ENCODE measurements around the gene DNAI2. TPM values are rescaled to one million over a fixed set of nuclear protein-coding genes. Genes with fewer than 3 reads are reported as not detected.

The DNAI2 gene
- total RNA-seq, 6 experiments from 2014 or later = not detected

- peaks cover 26% of the 10 kb centered on the region for H3K9me3 Mint-ChIP-seq
- H3K36me3 Mint-ChIP-seq (ENCODE audit: low read depth) = peaks cover 9% of the 10 kb centered on the region; the same call in 1 of the 2 replicates
- no peak overlapping the region for H3K27ac Mint-ChIP-seq
- DNase-seq = no peak
- no peak for TF ChIP-seq CTCF (IDR thresholded peaks at IDR 0.05)
- no peaks in the 10 kb centered on the region for H3K4me1 Mint-ChIP-seq (ENCODE audit: low read depth)
- H3K27me3 Mint-ChIP-seq (ENCODE audit: insufficient read depth) = peaks cover 5% of the 10 kb centered on the region; the same call in 1 of the 2 replicates
- no peak overlapping the region for H3K4me3 Mint-ChIP-seq
Measured at GRCh38 chr17:74245871-74246270, 28.2 kb upstream of the DNAI2 start.

GRCh38 chr17:74249590-74250270, 24.3 kb upstream of the DNAI2 start:
- no peak for TF ChIP-seq CTCF (IDR thresholded peaks at IDR 0.05)
- Mint-ChIP-seq H3K4me3 (no peak overlapping the region), H3K36me3 (ENCODE audit: low read depth) (peaks cover 9% of the 10 kb centered on the region; the same call in 1 of the 2 replicates)

GRCh38 chr17:74250324-74250995, 23.6 kb upstream of the DNAI2 start:
- H3K27me3 Mint-ChIP-seq (ENCODE audit: insufficient read depth) = peaks cover 3% of the 10 kb centered on the region
- no peak overlapping the region for H3K27ac Mint-ChIP-seq
- no peak overlapping the region for H3K4me3 Mint-ChIP-seq
- H3K4me1 Mint-ChIP-seq (ENCODE audit: low read depth) = no peaks in the 10 kb centered on the region
- H3K36me3 Mint-ChIP-seq (ENCODE audit: low read depth) = peaks cover 9% of the 10 kb centered on the region; the same call in 1 of the 2 replicates
- peaks cover 31% of the 10 kb centered on the region for H3K9me3 Mint-ChIP-seq
- no peak for TF ChIP-seq CTCF (IDR thresholded peaks at IDR 0.05)
- DNase-seq = no peak

More at GRCh38 chr17:74249590-74250270, 24.3 kb upstream of the DNAI2 start:
- no peaks in the 10 kb centered on the region for H3K4me1 Mint-ChIP-seq (ENCODE audit: low read depth)
- no peak for DNase-seq
- no peak overlapping the region for H3K27ac Mint-ChIP-seq
- H3K27me3 Mint-ChIP-seq (ENCODE audit: insufficient read depth) = peaks cover 3% of the 10 kb centered on the region
- H3K9me3 Mint-ChIP-seq = peaks cover 31% of the 10 kb centered on the region

GRCh38 chr17:74251051-74251450, 23.0 kb upstream of the DNAI2 start:
- Mint-ChIP-seq H3K27ac (no peak overlapping the region), H3K4me3 (no peak overlapping the region), H3K36me3 (ENCODE audit: low read depth) (peaks cover 8% of the 10 kb centered on the region; the same call in 1 of the 2 replicates), H3K27me3 (ENCODE audit: insufficient read depth) (peaks cover 3% of the 10 kb centered on the region), H3K4me1 (ENCODE audit: low read depth) (no peaks in the 10 kb centered on the region), H3K9me3 (peaks cover 28% of the 10 kb centered on the region)
- no peak for TF ChIP-seq CTCF (IDR thresholded peaks at IDR 0.05)
- DNase-seq = no peak

- Mint-ChIP-seq H3K4me1 (ENCODE audit: low read depth) (no peaks in the 10 kb centered on the region), H3K27ac (no peak overlapping the region), H3K9me3 (peaks cover 26% of the 10 kb centered on the region), H3K36me3 (ENCODE audit: low read depth) (peaks cover 2% of the 10 kb centered on the region; the same call in 1 of the 2 replicates), H3K4me3 (no peak overlapping the region), H3K27me3 (ENCODE audit: insufficient read depth) (peaks cover 3% of the 10 kb centered on the region)
- no peak for TF ChIP-seq CTCF (IDR thresholded peaks at IDR 0.05)
- no peak for DNase-seq
Measured at GRCh38 chr17:74251569-74251968, 22.5 kb upstream of the DNAI2 start.

All from HFFc6 (cell line).